Endothelial cell (in vitro differentiated cells): ENCODE measurements around the gene PCYOX1L. TPM values are rescaled to one million over a fixed set of nuclear protein-coding genes. Genes with fewer than 3 reads are reported as not detected.

Experiments used
- DNase-seq: peaks from one replicate; pipeline ENCODE4 v3.0.0; 2021; ENCODE audit warnings: low spot score
- H3K27ac Mint-ChIP-seq: one replicate; pipeline ENCODE4 v1.8.0; 2021; ENCODE audit warnings: mixed read lengths, inconsistent platforms; ENCODE audit not compliant: unreplicated experiment
- H3K27me3 Mint-ChIP-seq: one replicate; pipeline ENCODE4 v1.8.0; 2021; ENCODE audit warnings: mild to moderate bottlenecking, moderate library complexity, mixed read lengths, inconsistent platforms; ENCODE audit not compliant: unreplicated experiment
- H3K36me3 Mint-ChIP-seq: one replicate; pipeline ENCODE4 v1.8.0; 2021; ENCODE audit warnings: mild to moderate bottlenecking, low read depth, mixed read lengths, inconsistent platforms; ENCODE audit not compliant: unreplicated experiment
- H3K4me1 Mint-ChIP-seq: one replicate; pipeline ENCODE4 v1.8.0; 2021; ENCODE audit warnings: mild to moderate bottlenecking, mixed read lengths, inconsistent platforms; ENCODE audit not compliant: unreplicated experiment
- H3K4me3 Mint-ChIP-seq: one replicate; pipeline ENCODE4 v1.8.0; 2021; ENCODE audit warnings: mild to moderate bottlenecking, mixed read lengths, inconsistent platforms; ENCODE audit not compliant: unreplicated experiment
- H3K9me3 Mint-ChIP-seq: one replicate; pipeline ENCODE4 v1.8.0; 2021; ENCODE audit warnings: mixed read lengths, inconsistent platforms; ENCODE audit not compliant: unreplicated experiment
- total RNA-seq: library from RNA; stranded (reverse); fragmentation: NEBNext Ultra II Directional; extraction: Animal tissue kit (Norgen Biotek cat#: 25700); gene quantifications from one replicate; pipeline ENCODE4 v1.2.1, GENCODE V29; 2021; ENCODE audit not compliant: unreplicated experiment
- TF ChIP-seq, protein P1 (sequence below): fragments of 200-600 bp; sonication (generic); IDR thresholded peaks from one replicate; pipeline ENCODE4 v1.5.0; 2021; ENCODE audit warnings: antibody characterized with exemption; ENCODE audit not compliant: unreplicated experiment

PCYOX1L gene
- total RNA-seq, 1 donor from 2014 or later: 18.3 TPM

DNA sequence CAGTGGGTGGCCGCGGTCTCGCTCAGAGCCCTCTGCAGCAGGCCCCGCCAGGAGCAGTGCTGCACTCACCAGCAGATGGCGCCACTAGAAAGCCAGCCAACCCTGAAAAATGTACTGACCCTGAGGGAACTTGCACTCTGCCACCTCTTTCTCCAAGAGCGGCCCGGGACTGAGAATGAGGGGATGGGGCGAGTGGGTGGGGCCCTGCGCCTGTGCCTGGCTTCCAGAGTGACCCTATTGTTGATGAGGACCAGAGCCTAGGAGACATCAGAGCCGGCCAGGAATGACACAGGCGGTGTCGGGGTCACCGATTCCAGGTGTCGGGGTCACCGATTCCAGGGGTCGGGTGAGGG is 24.1 kb downstream of the PCYOX1L start:
- TF ChIP-seq, protein P1, sequence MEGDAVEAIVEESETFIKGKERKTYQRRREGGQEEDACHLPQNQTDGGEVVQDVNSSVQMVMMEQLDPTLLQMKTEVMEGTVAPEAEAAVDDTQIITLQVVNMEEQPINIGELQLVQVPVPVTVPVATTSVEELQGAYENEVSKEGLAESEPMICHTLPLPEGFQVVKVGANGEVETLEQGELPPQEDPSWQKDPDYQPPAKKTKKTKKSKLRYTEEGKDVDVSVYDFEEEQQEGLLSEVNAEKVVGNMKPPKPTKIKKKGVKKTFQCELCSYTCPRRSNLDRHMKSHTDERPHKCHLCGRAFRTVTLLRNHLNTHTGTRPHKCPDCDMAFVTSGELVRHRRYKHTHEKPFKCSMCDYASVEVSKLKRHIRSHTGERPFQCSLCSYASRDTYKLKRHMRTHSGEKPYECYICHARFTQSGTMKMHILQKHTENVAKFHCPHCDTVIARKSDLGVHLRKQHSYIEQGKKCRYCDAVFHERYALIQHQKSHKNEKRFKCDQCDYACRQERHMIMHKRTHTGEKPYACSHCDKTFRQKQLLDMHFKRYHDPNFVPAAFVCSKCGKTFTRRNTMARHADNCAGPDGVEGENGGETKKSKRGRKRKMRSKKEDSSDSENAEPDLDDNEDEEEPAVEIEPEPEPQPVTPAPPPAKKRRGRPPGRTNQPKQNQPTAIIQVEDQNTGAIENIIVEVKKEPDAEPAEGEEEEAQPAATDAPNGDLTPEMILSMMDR: peak; percentile 86
- DNase-seq: peak; percentile 91
- Mint-ChIP-seq H3K9me3 (no peaks in the 10 kb centered on the region), H3K27ac (no peak overlapping the region), H3K27me3 (peaks cover 12% of the 10 kb centered on the region), H3K4me1 (peaks cover 8% of the 10 kb centered on the region), H3K36me3 (peaks cover 6% of the 10 kb centered on the region), H3K4me3 (no peak overlapping the region)

DNA sequence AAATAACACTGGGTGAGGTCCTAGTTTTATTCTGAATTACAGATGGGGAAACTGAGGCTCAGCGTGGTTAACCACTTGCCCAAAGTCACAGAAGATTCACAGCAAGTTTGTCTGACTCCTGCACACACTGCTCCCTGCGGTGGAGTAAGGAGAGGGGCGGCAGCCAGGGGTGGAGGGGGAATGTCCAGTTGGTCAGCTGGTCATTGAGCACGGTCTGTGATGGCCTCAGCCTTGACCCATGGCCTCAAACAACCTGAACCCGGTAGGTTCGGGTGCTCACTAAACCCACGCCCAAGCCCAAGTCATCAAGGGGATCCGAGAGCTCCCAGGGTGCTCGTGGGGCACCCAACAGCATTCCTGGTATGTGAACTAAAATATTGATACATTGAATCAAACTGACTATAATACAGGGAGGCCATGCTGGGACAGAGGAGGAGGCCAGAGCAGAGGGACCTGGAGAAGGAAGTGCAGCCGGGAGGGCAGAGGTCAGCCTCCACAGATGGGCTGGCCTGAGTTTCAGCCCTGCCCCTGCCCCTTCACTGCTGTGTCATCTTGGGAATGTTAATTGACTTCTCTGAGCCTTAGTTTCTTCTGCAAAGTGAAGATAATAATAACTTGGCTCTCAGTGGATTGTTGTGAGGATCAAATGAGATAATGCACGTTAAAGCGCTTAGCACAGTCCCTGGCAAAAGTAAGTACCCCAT is 24.8 kb downstream of the PCYOX1L start:
- no peaks in the 10 kb centered on the region for H3K9me3 Mint-ChIP-seq
- H3K27ac Mint-ChIP-seq: no peak overlapping the region
- TF ChIP-seq, protein P1: no peak
- peaks cover 8% of the 10 kb centered on the region for H3K4me1 Mint-ChIP-seq
- no peak for DNase-seq
- H3K36me3 Mint-ChIP-seq: no peaks in the 10 kb centered on the region
- H3K27me3 Mint-ChIP-seq: peaks cover 8% of the 10 kb centered on the region
- H3K4me3 Mint-ChIP-seq: no peak overlapping the region

DNA sequence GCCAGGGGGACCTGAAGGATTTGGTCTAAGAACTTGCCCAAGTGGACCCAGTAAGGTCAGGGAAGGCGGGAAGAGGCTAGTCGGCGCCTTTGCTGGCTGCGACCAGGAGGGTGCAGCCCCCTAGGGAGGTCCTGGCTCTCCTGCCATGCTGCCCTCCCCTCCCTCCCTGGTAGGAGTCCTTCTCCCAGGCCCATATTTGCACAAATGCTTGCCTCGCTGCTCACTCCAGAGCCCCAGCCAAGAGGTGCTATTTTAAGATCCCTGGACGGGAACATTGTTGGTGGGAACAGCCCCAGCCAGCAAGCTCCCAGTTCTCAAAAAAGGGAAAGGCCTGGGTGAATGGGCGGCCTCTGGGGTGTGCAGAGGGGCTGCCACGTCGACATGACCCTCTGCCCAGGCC is 25.6 kb downstream of the PCYOX1L start:
- Mint-ChIP-seq H3K4me1 (peaks cover 8% of the 10 kb centered on the region), H3K27ac (no peak overlapping the region), H3K36me3 (no peaks in the 10 kb centered on the region), H3K4me3 (no peak overlapping the region), H3K27me3 (peaks cover 5% of the 10 kb centered on the region), H3K9me3 (no peaks in the 10 kb centered on the region)
- no peak for DNase-seq
- TF ChIP-seq, protein P1: no peak

DNA sequence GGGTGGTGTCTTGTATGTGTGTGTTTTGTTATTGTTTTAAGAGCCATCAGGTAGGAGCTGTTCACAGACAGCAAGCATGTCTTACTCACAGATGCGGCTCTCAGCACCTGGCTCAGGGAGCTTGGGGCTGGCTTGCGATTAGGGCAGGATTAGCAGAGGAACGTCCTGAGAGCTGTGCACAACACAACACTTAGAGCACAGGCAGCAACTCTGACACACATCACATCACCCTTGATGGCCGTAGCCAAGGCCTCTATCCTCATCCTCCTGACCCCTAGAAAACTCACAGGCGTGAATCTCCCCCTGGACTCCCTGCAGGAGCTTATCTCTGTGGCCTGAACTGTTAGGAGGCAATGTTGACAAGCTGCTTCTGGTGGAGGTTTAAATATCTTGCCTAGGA is 28.3 kb downstream of the PCYOX1L start:
- TF ChIP-seq, protein P1: no peak
- Mint-ChIP-seq H3K27ac (no peak overlapping the region), H3K4me1 (peaks cover 8% of the 10 kb centered on the region), H3K4me3 (no peak overlapping the region), H3K9me3 (no peaks in the 10 kb centered on the region), H3K36me3 (no peaks in the 10 kb centered on the region), H3K27me3 (peaks cover 6% of the 10 kb centered on the region)
- no peak for DNase-seq

DNA sequence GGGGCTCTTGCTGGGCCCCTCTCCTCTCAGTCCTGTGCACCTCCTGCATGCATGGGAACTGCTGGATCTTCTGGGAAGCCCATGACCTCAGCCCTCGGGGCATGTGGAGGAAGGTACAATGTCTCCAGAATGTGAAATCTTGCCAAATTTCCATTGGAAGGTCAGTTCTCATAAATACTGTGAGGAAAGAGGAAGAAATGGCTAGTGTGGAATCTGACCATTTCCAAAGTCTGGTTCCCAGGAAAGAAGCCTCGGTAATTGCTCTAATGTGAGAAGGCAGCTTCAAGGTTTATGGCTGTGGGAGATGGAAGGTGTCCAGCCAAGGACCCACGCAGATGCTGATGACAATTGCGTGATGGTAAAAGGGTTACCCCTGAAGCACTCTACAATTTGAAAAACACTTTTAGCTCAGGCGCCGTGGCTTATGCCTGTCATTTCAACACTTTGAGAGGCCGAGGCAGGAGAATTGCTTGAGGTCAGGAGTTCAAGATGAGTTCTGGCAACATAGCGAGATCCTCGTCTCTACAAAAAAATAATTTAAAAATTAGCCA is 29.3 kb downstream of the PCYOX1L start:
- TF ChIP-seq, protein P1: no peak
- DNase-seq: no peak
- H3K9me3 Mint-ChIP-seq: no peaks in the 10 kb centered on the region
- peaks cover 4% of the 10 kb centered on the region for H3K27me3 Mint-ChIP-seq
- H3K27ac Mint-ChIP-seq: no peak overlapping the region
- H3K4me1 Mint-ChIP-seq: peaks cover 5% of the 10 kb centered on the region
- no peak overlapping the region for H3K4me3 Mint-ChIP-seq
- no peaks in the 10 kb centered on the region for H3K36me3 Mint-ChIP-seq
